OCI-LY7 (cell line): Measurements from ENCODE around the gene ATG9A. TPM values are rescaled to one million over a fixed set of nuclear protein-coding genes. Genes with fewer than 3 reads are reported as not detected.

Source experiments
- Bru-seq: library from RNA; stranded (reverse); fragments of 400-500 nt; gene quantifications from one replicate; lab custom pipeline; 2021; lab: Mats Ljungman, UMichigan
- BruChase-seq, 2 experiments: library from RNA; stranded (reverse); fragments of 400-500 nt; gene quantifications; one replicate each; lab custom pipeline; 2021; lab: Mats Ljungman, UMichigan
- BruUV-seq: library from RNA; stranded (reverse); fragments of 400-500 nt; replicated peaks from 2 replicates; lab custom pipeline; 2021; lab: Mats Ljungman, UMichigan
- CTCF ChIA-PET: fragments of 300-600 bp; sonication (Branson Sonifier 250); formaldehyde crosslinking; loops from one replicate; lab custom pipeline; 2022; ENCODE audit warnings: antibody characterized with exemption; ENCODE audit not compliant: unreplicated experiment; lab: Charles Lee
- POLR2A ChIA-PET: fragments of 300-600 bp; sonication (Branson Sonifier 250); formaldehyde crosslinking; loops from one replicate; lab custom pipeline; 2022; ENCODE audit warnings: antibody characterized with exemption; lab: Charles Lee
- DNase-seq: peaks from one replicate; pipeline ENCODE4 v3.0.0-alpha.2; 2015; ENCODE audit warnings: low spot score
- H2AFZ ChIP-seq: fragments of 200-600 bp; sonication (generic), shearing (Covaris generic); 2 replicates; pipeline ENCODE4 v1.6.1; 2014; ENCODE audit warnings: mild to moderate bottlenecking, antibody characterized with exemption, low read length, moderate library complexity
- H3K27ac ChIP-seq: fragments of 200-600 bp; sonication (generic); 2 replicates; pipeline ENCODE4 v1.5.1; 2014; ENCODE audit warnings: mixed run types, low read depth, mild to moderate bottlenecking, moderate library complexity, low read length, inconsistent platforms; ENCODE audit not compliant: poor library complexity, severe bottlenecking
- H3K36me3 ChIP-seq: fragments of 200-600 bp; sonication (generic); 2 replicates; pipeline ENCODE4 v1.6.1; 2014; ENCODE audit warnings: mild to moderate bottlenecking, antibody characterized with exemption, low read length, moderate library complexity, mixed read lengths; ENCODE audit not compliant: insufficient read depth
- H3K4me1 ChIP-seq: fragments of 200-600 bp; sonication (generic); 2 replicates; pipeline ENCODE4 v1.5.1; 2014; ENCODE audit warnings: mild to moderate bottlenecking, low read length; ENCODE audit not compliant: insufficient read depth, poor library complexity, severe bottlenecking
- H3K4me2 ChIP-seq: fragments of 200-600 bp; sonication (generic); 2 replicates; pipeline ENCODE4 v1.6.1; 2014; ENCODE audit warnings: mild to moderate bottlenecking, low read length
- H3K4me3 ChIP-seq: fragments of 200-600 bp; sonication (generic); 2 replicates; pipeline ENCODE4 v1.5.1; 2014; ENCODE audit warnings: mild to moderate bottlenecking, low read depth, low read length; ENCODE audit not compliant: poor library complexity, severe bottlenecking
- H3K79me2 ChIP-seq: fragments of 200-600 bp; sonication (generic); 2 replicates; pipeline ENCODE4 v1.6.1; 2016; ENCODE audit warnings: low read depth, mild to moderate bottlenecking, low read length, moderate library complexity, mixed read lengths; ENCODE audit not compliant: insufficient read depth
- H3K9me2 ChIP-seq: fragments of 200-600 bp; sonication (generic); 2 replicates; pipeline ENCODE4 v1.6.1; 2016; ENCODE audit warnings: mild to moderate bottlenecking, low read length, mixed read lengths; ENCODE audit not compliant: insufficient read depth
- H3K9me3 ChIP-seq: fragments of 200-600 bp; sonication (generic); 2 replicates; pipeline ENCODE4 v1.6.1; 2014; ENCODE audit warnings: mild to moderate bottlenecking, mixed run types, low read length, mixed read lengths
- H4K20me1 ChIP-seq: fragments of 200-600 bp; sonication (generic); 2 replicates; pipeline ENCODE4 v1.6.1; 2014; ENCODE audit warnings: mild to moderate bottlenecking, antibody characterized with exemption, low read length, moderate library complexity, mixed read lengths; ENCODE audit not compliant: insufficient read depth
- EZH2phosphoT487 ChIP-seq: fragments of 200-600 bp; sonication (generic); IDR thresholded peaks from 2 replicates; pipeline ENCODE4 v1.6.1; 2018; ENCODE audit warnings: low read depth, borderline replicate concordance, mild to moderate bottlenecking, mixed run types, antibody characterized with exemption, low read length, moderate library complexity, mixed read lengths
- intact Hi-C: fragments of 100-400 bp; cut with micrococcal nuclease; formaldehyde crosslinking; loops from one replicate; pipeline ENCODE4 v1.10.0; 2022; ENCODE audit not compliant: unreplicated experiment
- long read RNA-seq: library from polyadenylated mRNA; stranded (forward); transcript quantifications from one replicate; pipeline ENCODE4 v2.0.0, GENCODE V29; 2022
- total RNA-seq, 2 experiments: library from RNA; depleted of rRNA in 1 of 2; stranded (reverse); fragments of >200 nt in 1 of 2; shearing (Covaris generic) in 1 of 2; gene quantifications; 2 replicates each; pipeline ENCODE4 v1.2.3, GENCODE V29; 2014 to 2022
- TF ChIP-seq, protein P1 (sequence below): fragments of 200-600 bp; sonication (generic); conservative IDR thresholded peaks from 2 replicates; pipeline ENCODE4 v1.5.1; 2014; ENCODE audit warnings: mild to moderate bottlenecking, antibody characterized with exemption, low read length, moderate library complexity, mixed read lengths

Gene ATG9A, protein sequence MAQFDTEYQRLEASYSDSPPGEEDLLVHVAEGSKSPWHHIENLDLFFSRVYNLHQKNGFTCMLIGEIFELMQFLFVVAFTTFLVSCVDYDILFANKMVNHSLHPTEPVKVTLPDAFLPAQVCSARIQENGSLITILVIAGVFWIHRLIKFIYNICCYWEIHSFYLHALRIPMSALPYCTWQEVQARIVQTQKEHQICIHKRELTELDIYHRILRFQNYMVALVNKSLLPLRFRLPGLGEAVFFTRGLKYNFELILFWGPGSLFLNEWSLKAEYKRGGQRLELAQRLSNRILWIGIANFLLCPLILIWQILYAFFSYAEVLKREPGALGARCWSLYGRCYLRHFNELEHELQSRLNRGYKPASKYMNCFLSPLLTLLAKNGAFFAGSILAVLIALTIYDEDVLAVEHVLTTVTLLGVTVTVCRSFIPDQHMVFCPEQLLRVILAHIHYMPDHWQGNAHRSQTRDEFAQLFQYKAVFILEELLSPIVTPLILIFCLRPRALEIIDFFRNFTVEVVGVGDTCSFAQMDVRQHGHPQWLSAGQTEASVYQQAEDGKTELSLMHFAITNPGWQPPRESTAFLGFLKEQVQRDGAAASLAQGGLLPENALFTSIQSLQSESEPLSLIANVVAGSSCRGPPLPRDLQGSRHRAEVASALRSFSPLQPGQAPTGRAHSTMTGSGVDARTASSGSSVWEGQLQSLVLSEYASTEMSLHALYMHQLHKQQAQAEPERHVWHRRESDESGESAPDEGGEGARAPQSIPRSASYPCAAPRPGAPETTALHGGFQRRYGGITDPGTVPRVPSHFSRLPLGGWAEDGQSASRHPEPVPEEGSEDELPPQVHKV
- total RNA-seq (2014; rRNA removed; shearing (Covaris generic)) (22.2 and 27.7 TPM in 2 replicates), total RNA-seq (2022) (23.4 and 27.3 TPM in 2 replicates), Bru-seq, nascent RNA (percentile 50 among the genes with signal in this experiment), BruChase-seq, experiment 1, labeled RNA remaining after a 6-hour chase (percentile 57 among the genes with signal in this experiment), BruChase-seq, experiment 2, labeled RNA remaining after a 2-hour chase (percentile 66 among the genes with signal in this experiment)
- long read RNA-seq, full-length matches to known transcripts, result 23 of 52 reads
- long read RNA-seq, partial matches to known transcripts, result 12 of 52 reads
- long read RNA-seq, other reads (novel, unspliced or antisense), result 17 of 52 reads

DNA sequence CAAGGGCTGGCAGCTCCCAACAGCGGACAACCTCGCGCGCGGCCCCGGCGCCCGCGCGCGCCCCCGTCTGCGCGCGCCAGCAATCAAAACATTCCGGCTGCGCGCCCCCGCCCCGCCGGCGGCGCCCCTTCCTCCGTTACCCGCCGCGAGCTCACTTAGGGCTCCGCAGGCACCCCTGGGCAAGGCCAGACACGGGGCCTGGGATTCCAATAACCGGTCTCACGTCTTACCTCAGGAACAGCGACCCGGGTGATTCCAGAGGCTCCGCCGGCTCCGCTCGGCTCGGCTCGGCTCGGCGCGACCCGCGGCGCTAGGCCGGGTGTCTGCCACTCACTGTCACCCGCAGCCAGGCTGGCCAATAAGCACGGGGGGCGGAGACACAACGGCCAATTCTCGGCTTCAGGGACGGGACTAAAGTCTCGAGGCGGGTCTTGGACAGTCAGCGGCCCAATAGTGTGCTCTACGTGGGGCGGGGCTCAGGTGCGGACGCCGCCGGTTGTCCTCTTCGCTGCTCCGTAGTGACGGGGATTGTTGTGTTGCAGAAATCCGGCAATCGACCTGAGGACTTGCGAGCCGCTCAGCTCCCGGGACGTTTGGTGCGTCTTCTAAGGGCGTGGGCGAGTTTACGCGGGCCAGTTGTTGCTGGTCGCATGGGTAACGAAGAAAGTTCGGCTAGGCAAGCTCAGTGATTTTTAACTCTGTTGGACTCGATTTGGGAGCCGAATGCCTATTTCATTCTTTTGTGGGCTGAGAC, at the start of gene ATG9A, which contains the start of gene ANKZF1:
Gene ATG9A (minus strand): TSS at position 332 of the 754 bp plus-strand sequence. CDS start 1,612 bp downstream, outside the sequence.
Gene ANKZF1 (plus strand): TSS at position 502 of the 754 bp plus-strand sequence. CDS start 452 bp downstream, outside the sequence.
- TF ChIP-seq, protein P1, sequence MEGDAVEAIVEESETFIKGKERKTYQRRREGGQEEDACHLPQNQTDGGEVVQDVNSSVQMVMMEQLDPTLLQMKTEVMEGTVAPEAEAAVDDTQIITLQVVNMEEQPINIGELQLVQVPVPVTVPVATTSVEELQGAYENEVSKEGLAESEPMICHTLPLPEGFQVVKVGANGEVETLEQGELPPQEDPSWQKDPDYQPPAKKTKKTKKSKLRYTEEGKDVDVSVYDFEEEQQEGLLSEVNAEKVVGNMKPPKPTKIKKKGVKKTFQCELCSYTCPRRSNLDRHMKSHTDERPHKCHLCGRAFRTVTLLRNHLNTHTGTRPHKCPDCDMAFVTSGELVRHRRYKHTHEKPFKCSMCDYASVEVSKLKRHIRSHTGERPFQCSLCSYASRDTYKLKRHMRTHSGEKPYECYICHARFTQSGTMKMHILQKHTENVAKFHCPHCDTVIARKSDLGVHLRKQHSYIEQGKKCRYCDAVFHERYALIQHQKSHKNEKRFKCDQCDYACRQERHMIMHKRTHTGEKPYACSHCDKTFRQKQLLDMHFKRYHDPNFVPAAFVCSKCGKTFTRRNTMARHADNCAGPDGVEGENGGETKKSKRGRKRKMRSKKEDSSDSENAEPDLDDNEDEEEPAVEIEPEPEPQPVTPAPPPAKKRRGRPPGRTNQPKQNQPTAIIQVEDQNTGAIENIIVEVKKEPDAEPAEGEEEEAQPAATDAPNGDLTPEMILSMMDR, result no peak
- TF ChIP-seq EZH2phosphoT487, result no peak
- Histone ChIP-seq H3K9me3 (no peaks in the 10 kb centered on the region), H3K27ac (peak within 1 kb of the TSS; percentile 76), H3K9me2 (no peaks in the 10 kb centered on the region), H3K79me2 (peaks cover 19% of the 10 kb centered on the region; the same call in 1 of the 2 replicates), H4K20me1 (no peaks in the 10 kb centered on the region), H3K36me3 (peaks cover 51% of the 10 kb centered on the region), H3K4me3 (peak within 1 kb of the TSS; percentile 87), H2AFZ (peak within 1 kb of the TSS; percentile 42; the same call in 1 of the 2 replicates), H3K4me1 (peaks cover 16% of the 10 kb centered on the region), H3K4me2 (peak within 1 kb of the TSS; percentile 99)
- BruUV-seq, result no TSS peak
- DNase-seq, result peak; percentile 99
- intact Hi-C loops, result loop anchor here (1.0 kb wide), 6 partner anchors 20 to 159 kb away; partner anchors contain the start of genes DNAJB2, NHEJ1, RETREG2 and ZFAND2B
- ChIA-PET CTCF (interaction anchor here (0.6 kb wide), 1 partner anchor 10 kb away, joined by 5 read pairs; no protein-coding TSS in a partner anchor), POLR2A (interaction anchor here (0.5 to 6.0 kb wide), 13 partner anchors 9 to 167 kb away, joined by 3 to 28 read pairs (median 3); partner anchors contain the start of genes CNPPD1, DNPEP, GLB1L and STK16)

DNA sequence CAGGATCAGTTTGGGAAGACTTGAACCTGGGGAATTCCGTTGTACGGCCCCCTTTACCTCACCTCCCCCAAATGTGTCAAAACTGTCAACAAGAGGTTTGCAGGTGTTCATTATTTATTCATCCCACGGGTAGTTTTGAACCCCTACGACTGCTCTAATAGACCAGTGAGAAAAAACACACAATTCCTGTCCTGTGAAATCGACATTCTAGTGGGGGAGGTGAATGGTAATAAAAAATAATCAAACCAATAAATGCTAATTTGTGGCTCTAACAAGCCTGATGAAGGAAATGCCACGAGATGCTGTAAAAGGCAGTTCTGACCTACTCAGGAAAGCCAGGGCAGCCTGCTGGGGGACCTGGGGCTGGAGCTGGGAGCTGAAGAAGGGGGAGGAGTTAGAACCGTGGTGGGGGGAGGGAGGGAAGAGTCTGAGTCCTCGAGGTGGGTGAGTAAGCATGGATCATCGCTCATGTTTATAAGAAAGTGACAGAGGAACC, 49.3 kb upstream of the ATG9A start:
- DNase-seq, result peak; percentile 59
- CTCF ChIA-PET, result interaction anchor here (0.6 to 3.0 kb wide), 6 partner anchors 8 to 885 kb away, joined by 3 to 13 read pairs (median 8); partner anchors contain the start of genes TUBA4A and TUBA4B

More for the DNA sequence above, 49.3 kb upstream of the ATG9A start:
- peak overlapping the region; percentile 90 for H3K27ac ChIP-seq
- peak overlapping the region; percentile 74; the same call in 1 of the 2 replicates for H2AFZ ChIP-seq
- H3K9me3 ChIP-seq, result no peaks in the 10 kb centered on the region
- H3K4me3 ChIP-seq, result peak overlapping the region; percentile 83
- intact Hi-C loops, result loop anchor here (1.0 to 10.0 kb wide), 7 partner anchors 17 to 394 kb away; partner anchors contain the start of genes ANKZF1, ATG9A, NHEJ1 and TUBA4A
- H3K9me2 ChIP-seq, result no peaks in the 10 kb centered on the region
- POLR2A ChIA-PET, result interaction anchor here (0.6 to 3.4 kb wide), 14 partner anchors 13 to 363 kb away, joined by 3 to 21 read pairs (median 4); partner anchors contain the start of genes DNPEP, GLB1L, STK16 and TUBA4A
- peaks cover 34% of the 10 kb centered on the region for H3K36me3 ChIP-seq
- no peak for TF ChIP-seq EZH2phosphoT487
- TF ChIP-seq, protein P1, result no peak
- peaks cover 5% of the 10 kb centered on the region for H4K20me1 ChIP-seq
- H3K4me2 ChIP-seq, result peak overlapping the region; percentile 81
- peaks cover 19% of the 10 kb centered on the region; the same call in 1 of the 2 replicates for H3K79me2 ChIP-seq
- H3K4me1 ChIP-seq, result peaks cover 39% of the 10 kb centered on the region
- no TSS peak for BruUV-seq
